Skeletal muscle tissue (tissue), 4 donors: ENCODE measurements around the gene CENPO. TPM values are rescaled to one million over a fixed set of nuclear protein-coding genes. Genes with fewer than 3 reads are reported as not detected.
A peak's percentile ranks its signal among the peaks of the same experiment; 100 is the strongest.

Experiments used
- H3K27ac ChIP-seq: one replicate; pipeline ENCODE4 v1.7.0; 2013; ENCODE audit warnings: mild to moderate bottlenecking, low read depth, low read length, inconsistent platforms
- H3K27me3 ChIP-seq, 3 donors: one replicate each; pipeline ENCODE4 v1.7.0; 2013; ENCODE audit warnings: low read length in 3 of 3; ENCODE audit not compliant: control insufficient read depth in 3 of 3, insufficient read depth in 3 of 3
- H3K36me3 ChIP-seq, 3 donors: one replicate each; pipeline ENCODE4 v1.7.0; 2013; ENCODE audit warnings: low read length in 3 of 3; ENCODE audit not compliant: control insufficient read depth in 3 of 3, insufficient read depth in 3 of 3
- H3K4me1 ChIP-seq, 3 donors: one replicate each; pipeline ENCODE4 v1.7.0; 2013; ENCODE audit warnings: low read length in 3 of 3, mild to moderate bottlenecking in 3 of 3; ENCODE audit not compliant: control insufficient read depth in 3 of 3, insufficient read depth in 3 of 3
- H3K4me3 ChIP-seq, 3 donors: one replicate each; pipeline ENCODE4 v1.7.0; 2013; ENCODE audit warnings: low read length in 3 of 3
- H3K9ac ChIP-seq, 3 donors: one replicate each; pipeline ENCODE4 v1.7.0; 2013; ENCODE audit warnings: low read length in 3 of 3, mild to moderate bottlenecking in 3 of 3, moderate library complexity in 2 of 3, low read depth in 1 of 3
- H3K9me3 ChIP-seq, 3 donors: one replicate each; pipeline ENCODE4 v1.7.0; 2013; ENCODE audit warnings: low read length in 3 of 3; ENCODE audit not compliant: control insufficient read depth in 3 of 3
- total RNA-seq: library from RNA; depleted of rRNA; stranded (reverse); fragments of >200 nt; gene quantifications from one replicate; pipeline ENCODE4 v1.2.3, GENCODE V29; 2014
- donor health status: Osteomylitis.

CENPO gene
- total RNA-seq, 1 donor from 2014 or later = 6.8 TPM

GRCh38 chr2:24828238-24828996 lies 35.2 kb downstream of the CENPO start:
- peak overlapping the region in 1 of 3 donors; percentile 40 for H3K9ac ChIP-seq
- no peak overlapping the region for H3K27ac ChIP-seq
- no peak overlapping the region for H3K4me3 ChIP-seq

GRCh38 chr2:24830351-24830750 lies 37.1 kb downstream of the CENPO start:
- Histone ChIP-seq H3K27me3 (peaks cover 0 to 8% (median 3%) of the 10 kb centered on the region in 3 donors), H3K4me3 (no peak overlapping the region), H3K4me1 (peaks cover 14 to 18% (median 16%) of the 10 kb centered on the region in 3 donors), H3K9ac (no peak overlapping the region), H3K27ac (no peak overlapping the region), H3K36me3 (peaks cover 0 to 2% (median 0%) of the 10 kb centered on the region in 3 donors), H3K9me3 (no peaks in the 10 kb centered on the region)

More at GRCh38 chr2:24828238-24828996, 35.2 kb downstream of the CENPO start:
- Histone ChIP-seq H3K4me1 (peaks cover 14 to 18% (median 16%) of the 10 kb centered on the region in 3 donors), H3K9me3 (no peaks in the 10 kb centered on the region), H3K36me3 (peaks cover 0 to 2% (median 0%) of the 10 kb centered on the region in 3 donors), H3K27me3 (peaks cover 0 to 8% (median 3%) of the 10 kb centered on the region in 3 donors)

GRCh38 chr2:24830786-24831185 lies 37.6 kb downstream of the CENPO start:
- no peak overlapping the region for H3K9ac ChIP-seq
- H3K27ac ChIP-seq = no peak overlapping the region
- no peaks in the 10 kb centered on the region for H3K9me3 ChIP-seq
- H3K27me3 ChIP-seq = peaks cover 0 to 8% (median 3%) of the 10 kb centered on the region in 3 donors
- H3K4me1 ChIP-seq = peaks cover 14 to 18% (median 16%) of the 10 kb centered on the region in 3 donors
- H3K4me3 ChIP-seq = no peak overlapping the region
- peaks cover 0 to 2% (median 0%) of the 10 kb centered on the region in 3 donors for H3K36me3 ChIP-seq

- Histone ChIP-seq H3K27ac (no peak overlapping the region), H3K9ac (no peak overlapping the region)
Observed at GRCh38 chr2:24831221-24832072, 38.2 kb downstream of the CENPO start.

GRCh38 chr2:24832073-24832461 lies 38.8 kb downstream of the CENPO start:
- H3K27ac ChIP-seq = no peak overlapping the region
- H3K9ac ChIP-seq = no peak overlapping the region
- no peak overlapping the region for H3K4me3 ChIP-seq
- peaks cover 11 to 17% (median 16%) of the 10 kb centered on the region in 3 donors for H3K4me1 ChIP-seq
- no peaks in the 10 kb centered on the region for H3K9me3 ChIP-seq
- peaks cover 0 to 8% (median 3%) of the 10 kb centered on the region in 3 donors for H3K27me3 ChIP-seq
- H3K36me3 ChIP-seq = peaks cover 0 to 9% (median 1%) of the 10 kb centered on the region in 3 donors

More at GRCh38 chr2:24831221-24832072, 38.2 kb downstream of the CENPO start:
- peaks cover 14 to 18% (median 16%) of the 10 kb centered on the region in 3 donors for H3K4me1 ChIP-seq
- no peak overlapping the region for H3K4me3 ChIP-seq
- peaks cover 0 to 6% (median 1%) of the 10 kb centered on the region in 3 donors for H3K36me3 ChIP-seq
- H3K9me3 ChIP-seq = no peaks in the 10 kb centered on the region
- H3K27me3 ChIP-seq = peaks cover 0 to 8% (median 3%) of the 10 kb centered on the region in 3 donors

GRCh38 chr2:24832521-24832920 lies 39.3 kb downstream of the CENPO start:
- Histone ChIP-seq H3K27me3 (peaks cover 0 to 8% (median 3%) of the 10 kb centered on the region in 3 donors), H3K9ac (peak overlapping the region in 1 of 3 donors; percentile 16), H3K27ac (no peak overlapping the region), H3K4me1 (peaks cover 7 to 12% (median 11%) of the 10 kb centered on the region in 3 donors), H3K36me3 (peaks cover 0 to 11% (median 1%) of the 10 kb centered on the region in 3 donors), H3K4me3 (no peak overlapping the region), H3K9me3 (no peaks in the 10 kb centered on the region)

- Histone ChIP-seq H3K9ac (no peak overlapping the region), H3K36me3 (peaks cover 0 to 11% (median 2%) of the 10 kb centered on the region in 3 donors), H3K4me1 (peaks cover 1 to 6% (median 6%) of the 10 kb centered on the region in 3 donors), H3K4me3 (no peak overlapping the region), H3K9me3 (no peaks in the 10 kb centered on the region), H3K27ac (no peak overlapping the region), H3K27me3 (peaks cover 0 to 4% (median 3%) of the 10 kb centered on the region in 3 donors)
Observed at GRCh38 chr2:24832931-24833701, 39.9 kb downstream of the CENPO start.

- Histone ChIP-seq H3K36me3 (peaks cover 0 to 11% (median 3%) of the 10 kb centered on the region in 3 donors), H3K4me1 (peaks cover 0 to 6% (median 5%) of the 10 kb centered on the region in 3 donors)
Observed at GRCh38 chr2:24833821-24834732, 40.9 kb downstream of the CENPO start.

More at GRCh38 chr2:24833821-24834732, 40.9 kb downstream of the CENPO start:
- Histone ChIP-seq H3K9ac (no peak overlapping the region), H3K9me3 (no peaks in the 10 kb centered on the region), H3K27me3 (peaks cover 0 to 4% (median 0%) of the 10 kb centered on the region in 3 donors), H3K4me3 (no peak overlapping the region), H3K27ac (no peak overlapping the region)
